Neural cell (in vitro differentiated cells): ENCODE measurements around the gene CTNNA2. TPM values are rescaled to one million over a fixed set of nuclear protein-coding genes. Genes with fewer than 3 reads are reported as not detected.
A peak's percentile ranks its signal among the peaks of the same experiment; 100 is the strongest.

ENCODE experiments used
- H2AFZ ChIP-seq: fragments of 200-600, 300-800 bp; sonication (generic), shearing (Covaris generic); 2 replicates; pipeline ENCODE4 v1.6.0; 2014; ENCODE audit warnings: low read depth, mild to moderate bottlenecking, antibody characterized with exemption, low read length, moderate library complexity
- H3F3A ChIP-seq: fragments of 200-600 bp; shearing (Covaris generic); 2 replicates; pipeline ENCODE4 v1.6.1; 2016; ENCODE audit warnings: mild to moderate bottlenecking, moderate library complexity, mixed read lengths, antibody characterized with exemption, low read length; ENCODE audit not compliant: insufficient read depth, poor library complexity, severe bottlenecking
- H3K27ac ChIP-seq: fragments of 200-600, 300-800 bp; sonication (generic), shearing (Covaris generic); 2 replicates; pipeline ENCODE4 v1.5.1; 2014; ENCODE audit warnings: mild to moderate bottlenecking, low read length, moderate library complexity
- H3K27me3 ChIP-seq: fragments of 300-800, 200-600 bp; sonication (generic), shearing (Covaris generic); 2 replicates; pipeline ENCODE4 v1.6.0; 2014; ENCODE audit warnings: mild to moderate bottlenecking, low read depth, low read length, moderate library complexity; ENCODE audit not compliant: insufficient read depth
- H3K36me3 ChIP-seq: fragments of 300-800, 200-600 bp; sonication (generic), shearing (Covaris generic); 2 replicates; pipeline ENCODE4 v1.5.1; 2014; ENCODE audit warnings: mild to moderate bottlenecking, antibody characterized with exemption, low read length, moderate library complexity; ENCODE audit not compliant: insufficient read depth
- H3K4me2 ChIP-seq: fragments of 300-800, 200-600 bp; sonication (generic), shearing (Covaris generic); 2 replicates; pipeline ENCODE4 v1.6.0; 2014; ENCODE audit warnings: mild to moderate bottlenecking, low read length
- H3K4me3 ChIP-seq: fragments of 300-800, 200-600 bp; sonication (generic), shearing (Covaris generic); 2 replicates; pipeline ENCODE4 v1.5.1; 2014; ENCODE audit warnings: mild to moderate bottlenecking, low read length, moderate library complexity
- H3K79me2 ChIP-seq: fragments of 200-600 bp; shearing (Covaris generic); replicated peaks from 2 replicates; pipeline ENCODE4 v1.6.0; 2014; ENCODE audit warnings: mild to moderate bottlenecking, low read length, moderate library complexity; ENCODE audit not compliant: insufficient read depth
- H3K9ac ChIP-seq: fragments of 300-800, 200-600 bp; sonication (generic), shearing (Covaris generic); 2 replicates; pipeline ENCODE4 v1.6.1; 2016; ENCODE audit warnings: mild to moderate bottlenecking, low read length, mixed read lengths
- H3K9me2 ChIP-seq: fragments of 200-600 bp; shearing (Covaris generic); 2 replicates; pipeline ENCODE4 v1.6.1; 2016; ENCODE audit warnings: mild to moderate bottlenecking, low read length, mixed read lengths; ENCODE audit not compliant: insufficient read depth
- H3K9me3 ChIP-seq: fragments of 200-600, 300-800 bp; sonication (generic), shearing (Covaris generic); 2 replicates; pipeline ENCODE4 v1.6.1; 2016; ENCODE audit warnings: mild to moderate bottlenecking, mixed run types, low read length, moderate library complexity, mixed read lengths
- H4K20me1 ChIP-seq: fragments of 200-600 bp; shearing (Covaris generic); 2 replicates; pipeline ENCODE4 v1.6.1; 2016; ENCODE audit warnings: mild to moderate bottlenecking, mixed run types; ENCODE audit not compliant: insufficient read depth
- EP300 ChIP-seq: fragments of 450-650 bp; conservative IDR thresholded peaks from 2 replicates; pipeline ENCODE4 v1.6.1; 2014; ENCODE audit warnings: antibody characterized with exemption, mild to moderate bottlenecking, moderate library complexity; ENCODE audit not compliant: poor library complexity, severe bottlenecking
- EZH2 ChIP-seq: fragments of 200-600, 300-800 bp; shearing (Covaris generic), sonication (generic); IDR thresholded peaks from 2 replicates; pipeline ENCODE4 v1.6.1; 2014; ENCODE audit warnings: antibody characterized with exemption, low read length, borderline replicate concordance, mild to moderate bottlenecking; ENCODE audit not compliant: insufficient read depth, poor library complexity, severe bottlenecking
- MXI1 ChIP-seq: fragments of 450-650 bp; conservative IDR thresholded peaks from 2 replicates; pipeline ENCODE4 v1.6.1; 2014; ENCODE audit warnings: antibody characterized with exemption, mild to moderate bottlenecking; ENCODE audit not compliant: poor library complexity, severe bottlenecking
- POLR2AphosphoS5 ChIP-seq: IDR thresholded peaks from 2 replicates; pipeline ENCODE4 v1.6.1; 2012
- RAD21 ChIP-seq: fragments of 450-650 bp; conservative IDR thresholded peaks from 2 replicates; pipeline ENCODE4 v1.6.1; 2014; ENCODE audit warnings: antibody characterized with exemption, mild to moderate bottlenecking, moderate library complexity
- SMC3 ChIP-seq: fragments of 450-650 bp; conservative IDR thresholded peaks from 2 replicates; pipeline ENCODE4 v1.6.1; 2014; ENCODE audit warnings: antibody characterized with exemption, mild to moderate bottlenecking, moderate library complexity; ENCODE audit not compliant: poor library complexity
- TAF1 ChIP-seq: IDR thresholded peaks from 2 replicates; pipeline ENCODE4 v1.6.1; 2012; ENCODE audit warnings: low read depth
- polyA plus RNA-seq: library from polyadenylated mRNA; depleted of rRNA; stranded (reverse); fragments of >200 nt; gene quantifications from 2 replicates; pipeline ENCODE4 v1.2.3, GENCODE V29; 2014
- TF ChIP-seq, protein P1 (sequence below): fragments of 450-650 bp; IDR thresholded peaks from 2 replicates; pipeline ENCODE4 v1.5.1; 2014; ENCODE audit warnings: antibody characterized with exemption, mild to moderate bottlenecking, moderate library complexity; ENCODE audit not compliant: poor library complexity, severe bottlenecking

The CTNNA2 gene
- polyA plus RNA-seq, 1 donor from 2014 or later = 194 TPM

DNA sequence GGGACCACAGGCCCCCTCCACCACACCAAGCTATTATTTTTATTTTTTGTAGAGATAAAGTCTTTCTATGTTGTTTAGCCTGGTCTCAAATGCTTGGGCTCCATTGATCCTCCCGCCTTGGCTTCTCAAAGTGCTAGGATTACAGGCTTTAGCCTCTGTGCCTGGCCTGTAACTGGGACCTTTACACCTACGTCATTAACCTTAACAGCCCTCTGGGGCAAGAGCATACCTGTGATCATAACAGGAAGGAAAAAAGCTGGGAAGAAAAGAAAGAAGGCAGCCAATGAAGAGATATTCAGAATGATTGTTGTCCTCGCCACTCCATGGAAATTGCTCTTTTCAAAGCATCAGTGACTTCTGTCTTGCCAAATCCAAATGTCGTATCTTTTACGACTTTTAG, 453.5 kb downstream of the CTNNA2 start:
- H2AFZ ChIP-seq = no peak overlapping the region
- no peak overlapping the region for H3K9ac ChIP-seq
- H3K79me2 ChIP-seq = no peaks in the 10 kb centered on the region

DNA sequence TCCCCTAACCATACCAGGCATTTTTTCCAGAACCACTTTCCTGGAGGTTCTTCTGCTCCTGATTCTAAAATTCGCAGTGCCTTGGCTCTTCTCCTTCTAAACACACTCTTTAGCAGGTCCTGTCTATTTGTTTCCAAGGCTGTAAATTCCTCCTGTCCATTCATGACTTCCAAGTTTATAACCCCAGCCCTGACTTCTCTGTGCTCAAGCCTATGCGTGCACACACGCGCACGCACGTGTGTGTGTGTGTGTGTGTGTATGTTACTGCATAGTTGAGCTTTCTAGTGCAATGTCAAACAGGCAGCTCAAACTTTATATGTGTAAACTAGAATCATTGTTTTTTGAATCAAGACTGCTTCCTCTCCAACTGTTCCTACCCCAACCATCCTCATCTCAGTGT, 454.0 kb downstream of the CTNNA2 start:
- H3K9ac ChIP-seq = no peak overlapping the region
- no peaks in the 10 kb centered on the region for H3F3A ChIP-seq
- no peak overlapping the region for H3K4me2 ChIP-seq
- no peaks in the 10 kb centered on the region for H3K79me2 ChIP-seq
- TF ChIP-seq, protein P1, sequence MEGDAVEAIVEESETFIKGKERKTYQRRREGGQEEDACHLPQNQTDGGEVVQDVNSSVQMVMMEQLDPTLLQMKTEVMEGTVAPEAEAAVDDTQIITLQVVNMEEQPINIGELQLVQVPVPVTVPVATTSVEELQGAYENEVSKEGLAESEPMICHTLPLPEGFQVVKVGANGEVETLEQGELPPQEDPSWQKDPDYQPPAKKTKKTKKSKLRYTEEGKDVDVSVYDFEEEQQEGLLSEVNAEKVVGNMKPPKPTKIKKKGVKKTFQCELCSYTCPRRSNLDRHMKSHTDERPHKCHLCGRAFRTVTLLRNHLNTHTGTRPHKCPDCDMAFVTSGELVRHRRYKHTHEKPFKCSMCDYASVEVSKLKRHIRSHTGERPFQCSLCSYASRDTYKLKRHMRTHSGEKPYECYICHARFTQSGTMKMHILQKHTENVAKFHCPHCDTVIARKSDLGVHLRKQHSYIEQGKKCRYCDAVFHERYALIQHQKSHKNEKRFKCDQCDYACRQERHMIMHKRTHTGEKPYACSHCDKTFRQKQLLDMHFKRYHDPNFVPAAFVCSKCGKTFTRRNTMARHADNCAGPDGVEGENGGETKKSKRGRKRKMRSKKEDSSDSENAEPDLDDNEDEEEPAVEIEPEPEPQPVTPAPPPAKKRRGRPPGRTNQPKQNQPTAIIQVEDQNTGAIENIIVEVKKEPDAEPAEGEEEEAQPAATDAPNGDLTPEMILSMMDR = no peak
- TF ChIP-seq TAF1 (no peak), MXI1 (no peak)
- H3K27me3 ChIP-seq = no peaks in the 10 kb centered on the region
- H4K20me1 ChIP-seq = no peaks in the 10 kb centered on the region
- no peaks in the 10 kb centered on the region for H3K36me3 ChIP-seq
- H3K9me3 ChIP-seq = no peaks in the 10 kb centered on the region
- H3K27ac ChIP-seq = no peak overlapping the region
- no peak overlapping the region for H2AFZ ChIP-seq
- H3K9me2 ChIP-seq = no peaks in the 10 kb centered on the region
- H3K4me3 ChIP-seq = no peak overlapping the region

More for the DNA sequence above, 453.5 kb downstream of the CTNNA2 start:
- TF ChIP-seq, protein P1 = no peak
- no peak for TF ChIP-seq RAD21
- TF ChIP-seq EZH2 = no peak
- Histone ChIP-seq H3K27me3 (no peaks in the 10 kb centered on the region), H3K9me3 (no peaks in the 10 kb centered on the region), H3F3A (no peaks in the 10 kb centered on the region), H3K36me3 (no peaks in the 10 kb centered on the region), H3K9me2 (no peaks in the 10 kb centered on the region), H3K4me3 (no peak overlapping the region), H4K20me1 (no peaks in the 10 kb centered on the region), H3K4me2 (no peak overlapping the region), H3K27ac (peak overlapping the region; percentile 70)

DNA sequence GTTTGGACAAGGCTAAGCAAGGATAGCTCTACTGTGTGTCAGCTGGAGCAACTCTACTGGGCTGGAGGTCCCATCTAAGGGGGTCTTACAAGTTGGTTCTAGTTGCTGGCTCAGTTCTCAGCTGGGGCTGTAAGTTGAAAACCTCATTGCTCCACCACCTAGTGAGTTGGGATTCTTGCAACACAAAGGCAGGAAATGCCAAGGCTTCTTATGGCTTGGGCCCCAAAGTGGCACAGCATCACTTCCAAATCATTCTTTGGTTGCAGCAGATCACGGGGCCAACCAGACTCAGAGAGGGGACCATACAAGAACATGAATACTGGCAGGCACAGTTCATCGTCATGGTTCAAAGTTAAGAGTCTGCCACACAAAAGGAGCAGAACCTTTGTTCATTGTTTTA, 459.0 kb downstream of the CTNNA2 start:
- H3K27ac ChIP-seq = no peak overlapping the region
- no peaks in the 10 kb centered on the region for H3K9me3 ChIP-seq
- H2AFZ ChIP-seq = no peak overlapping the region
- H3K4me2 ChIP-seq = no peak overlapping the region
- H3F3A ChIP-seq = no peaks in the 10 kb centered on the region
- TF ChIP-seq EZH2 (no peak), SMC3 (no peak), MXI1 (no peak), POLR2AphosphoS5 (no peak), EP300 (no peak), TAF1 (no peak)
- TF ChIP-seq, protein P1 = no peak
- H3K79me2 ChIP-seq = no peaks in the 10 kb centered on the region
- no peaks in the 10 kb centered on the region for H3K36me3 ChIP-seq
- H3K27me3 ChIP-seq = no peaks in the 10 kb centered on the region
- no peak overlapping the region for H3K9ac ChIP-seq
- H3K9me2 ChIP-seq = no peaks in the 10 kb centered on the region
- H3K4me3 ChIP-seq = no peak overlapping the region
- no peaks in the 10 kb centered on the region for H4K20me1 ChIP-seq
